Skeletal muscle satellite cell (primary cell): ENCODE measurements around the gene MOCS3. TPM values are rescaled to one million over a fixed set of nuclear protein-coding genes. Genes with fewer than 3 reads are reported as not detected.
A peak's percentile ranks its signal among the peaks of the same experiment; 100 is the strongest.

Experiments
- H3K27me3 ChIP-seq: 2 replicates; pipeline ENCODE4 v1.7.0; 2013; ENCODE audit warnings: low read length; ENCODE audit not compliant: control insufficient read depth, insufficient read depth
- H3K36me3 ChIP-seq: 2 replicates; pipeline ENCODE4 v1.7.0; 2013; ENCODE audit warnings: mild to moderate bottlenecking, control low read depth, low read length; ENCODE audit not compliant: insufficient read depth
- H3K4me1 ChIP-seq: 2 replicates; pipeline ENCODE4 v1.7.0; 2013; ENCODE audit warnings: low read length; ENCODE audit not compliant: control insufficient read depth, insufficient read depth
- H3K4me2 ChIP-seq: 2 replicates; pipeline ENCODE4 v1.7.0; 2013; ENCODE audit warnings: mild to moderate bottlenecking, low read length
- H3K4me3 ChIP-seq: 2 replicates; pipeline ENCODE4 v1.7.0; 2013; ENCODE audit warnings: low read length
- H3K9ac ChIP-seq: 2 replicates; pipeline ENCODE4 v1.7.0; 2013; ENCODE audit warnings: mild to moderate bottlenecking, low read depth, low read length, moderate library complexity
- H3K9me3 ChIP-seq: replicated peaks from 2 replicates; pipeline ENCODE4 v1.7.0; 2013; ENCODE audit warnings: mild to moderate bottlenecking, control low read depth, low read length
- total RNA-seq: library from RNA; depleted of rRNA; stranded (reverse); fragments of >200 nt; gene quantifications from 2 replicates; pipeline ENCODE4 v1.2.3, GENCODE V29; 2012; rRNA removed

The MOCS3 gene, protein sequence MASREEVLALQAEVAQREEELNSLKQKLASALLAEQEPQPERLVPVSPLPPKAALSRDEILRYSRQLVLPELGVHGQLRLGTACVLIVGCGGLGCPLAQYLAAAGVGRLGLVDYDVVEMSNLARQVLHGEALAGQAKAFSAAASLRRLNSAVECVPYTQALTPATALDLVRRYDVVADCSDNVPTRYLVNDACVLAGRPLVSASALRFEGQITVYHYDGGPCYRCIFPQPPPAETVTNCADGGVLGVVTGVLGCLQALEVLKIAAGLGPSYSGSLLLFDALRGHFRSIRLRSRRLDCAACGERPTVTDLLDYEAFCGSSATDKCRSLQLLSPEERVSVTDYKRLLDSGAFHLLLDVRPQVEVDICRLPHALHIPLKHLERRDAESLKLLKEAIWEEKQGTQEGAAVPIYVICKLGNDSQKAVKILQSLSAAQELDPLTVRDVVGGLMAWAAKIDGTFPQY
- total RNA-seq, result 10.1 and 11.8 TPM in 2 replicates

DNA sequence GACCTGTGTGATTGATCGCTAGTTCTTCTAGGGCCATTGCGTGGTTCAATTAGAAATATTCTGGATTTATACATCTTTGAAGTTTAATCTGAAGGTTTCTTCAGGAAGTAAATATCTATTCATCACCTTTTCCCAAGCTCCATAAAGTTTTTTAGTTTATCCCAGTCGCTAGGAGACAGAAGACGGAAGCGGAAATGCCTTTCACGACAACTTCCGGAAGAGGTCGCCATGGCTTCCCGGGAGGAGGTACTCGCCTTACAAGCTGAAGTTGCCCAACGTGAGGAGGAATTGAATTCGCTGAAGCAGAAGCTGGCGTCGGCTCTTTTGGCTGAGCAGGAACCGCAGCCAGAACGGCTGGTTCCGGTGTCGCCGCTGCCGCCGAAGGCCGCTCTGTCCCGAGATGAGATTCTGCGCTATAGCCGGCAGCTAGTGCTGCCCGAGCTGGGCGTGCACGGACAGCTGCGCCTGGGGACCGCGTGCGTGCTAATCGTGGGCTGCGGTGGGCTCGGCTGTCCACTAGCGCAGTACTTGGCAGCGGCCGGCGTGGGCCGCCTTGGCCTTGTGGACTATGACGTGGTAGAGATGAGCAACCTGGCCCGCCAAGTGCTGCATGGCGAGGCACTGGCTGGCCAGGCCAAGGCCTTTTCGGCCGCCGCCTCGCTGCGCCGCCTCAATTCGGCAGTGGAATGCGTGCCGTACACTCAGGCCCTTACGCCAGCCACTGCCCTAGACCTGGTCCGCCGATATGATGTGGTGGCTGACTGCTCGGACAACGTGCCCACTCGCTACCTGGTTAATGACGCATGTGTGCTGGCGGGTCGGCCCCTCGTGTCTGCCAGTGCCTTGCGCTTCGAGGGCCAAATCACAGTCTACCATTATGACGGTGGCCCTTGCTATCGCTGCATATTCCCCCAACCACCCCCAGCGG, at the start of gene MOCS3:
Gene MOCS3 (plus strand): TSS at position 204 of the 928 bp plus-strand sequence. CDS start 25 bp downstream, at position 229.
- H3K36me3 ChIP-seq, result peaks cover 19% of the 10 kb centered on the region
- H3K4me2 ChIP-seq, result peak within 1 kb of the TSS; percentile 100
- peak within 1 kb of the TSS; percentile 99 for H3K9ac ChIP-seq
- peaks cover 25% of the 10 kb centered on the region for H3K4me1 ChIP-seq
- no peaks in the 10 kb centered on the region for H3K9me3 ChIP-seq
- peak within 1 kb of the TSS; percentile 95 for H3K4me3 ChIP-seq
- H3K27me3 ChIP-seq, result no peaks in the 10 kb centered on the region

DNA sequence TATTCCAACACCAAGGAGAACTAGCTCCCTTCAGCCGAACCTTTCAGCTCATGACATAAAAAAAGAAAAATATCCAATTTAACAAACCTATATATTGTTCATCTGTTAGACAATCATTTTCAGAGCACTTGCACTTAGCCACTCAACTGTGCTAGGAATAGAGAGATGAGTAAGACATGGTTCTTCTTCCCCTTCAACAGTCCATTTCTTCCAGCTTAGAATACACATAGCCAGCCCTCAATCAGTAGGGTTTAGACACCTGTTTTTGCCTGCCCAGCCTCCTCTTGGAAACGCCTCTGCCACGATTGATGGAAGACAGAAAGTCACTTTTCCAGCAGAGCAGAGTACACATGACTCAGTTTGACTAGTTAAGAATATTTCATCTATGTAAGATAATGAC, 49.2 kb upstream of the MOCS3 start:
- peaks cover 34% of the 10 kb centered on the region for H3K4me1 ChIP-seq
- peaks cover 10% of the 10 kb centered on the region for H3K36me3 ChIP-seq

DNA sequence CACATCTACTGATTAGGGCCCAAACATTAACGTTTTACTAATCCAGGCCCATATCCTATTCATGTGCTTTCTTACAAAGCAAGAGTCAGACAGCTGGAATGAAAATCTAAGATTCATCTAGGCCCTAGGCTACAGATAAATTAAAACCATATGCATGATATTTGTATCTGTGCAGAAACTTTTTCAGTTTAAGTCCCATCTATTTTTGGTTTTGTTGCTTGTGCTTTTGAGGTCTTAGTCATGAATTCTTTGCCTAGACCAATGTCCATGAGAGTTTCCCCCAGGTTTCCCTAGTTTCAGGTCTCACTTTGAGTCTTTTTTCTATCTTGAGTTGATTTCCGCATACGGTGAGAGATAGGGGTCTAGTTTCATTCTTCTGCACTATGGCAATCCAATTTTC, 47.6 kb upstream of the MOCS3 start:
- Histone ChIP-seq H3K9ac (no peak overlapping the region), H3K27me3 (no peaks in the 10 kb centered on the region), H3K36me3 (peaks cover 7% of the 10 kb centered on the region), H3K4me1 (peaks cover 50% of the 10 kb centered on the region), H3K4me2 (no peak overlapping the region), H3K9me3 (no peaks in the 10 kb centered on the region), H3K4me3 (no peak overlapping the region)

More for the DNA sequence above, 49.2 kb upstream of the MOCS3 start:
- H3K27me3 ChIP-seq, result no peaks in the 10 kb centered on the region
- H3K9me3 ChIP-seq, result no peaks in the 10 kb centered on the region
- no peak overlapping the region for H3K4me2 ChIP-seq
- H3K9ac ChIP-seq, result no peak overlapping the region
- no peak overlapping the region for H3K4me3 ChIP-seq

DNA sequence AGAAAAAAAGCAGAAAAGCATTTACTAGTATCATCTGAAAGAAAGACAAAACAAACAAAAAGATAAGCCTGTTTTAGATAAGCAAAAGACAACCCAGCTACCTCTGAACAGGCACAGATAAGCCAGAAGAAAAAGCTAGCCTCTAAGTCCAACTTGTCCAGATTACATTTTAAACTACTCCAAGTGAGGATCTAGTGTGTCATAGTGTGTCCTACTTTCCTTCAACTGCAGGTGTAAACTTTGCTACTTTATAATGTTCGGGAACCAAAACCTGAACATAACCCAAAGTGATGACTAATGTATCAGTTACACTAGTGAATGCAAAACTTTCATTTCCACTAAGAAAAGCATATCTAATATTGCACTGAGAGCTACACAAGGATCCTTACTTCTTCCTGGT, 46.9 kb upstream of the MOCS3 start:
- Histone ChIP-seq H3K9ac (no peak overlapping the region), H3K27me3 (no peaks in the 10 kb centered on the region), H3K4me2 (no peak overlapping the region), H3K9me3 (no peaks in the 10 kb centered on the region), H3K4me1 (peaks cover 57% of the 10 kb centered on the region), H3K4me3 (no peak overlapping the region), H3K36me3 (peaks cover 7% of the 10 kb centered on the region)

DNA sequence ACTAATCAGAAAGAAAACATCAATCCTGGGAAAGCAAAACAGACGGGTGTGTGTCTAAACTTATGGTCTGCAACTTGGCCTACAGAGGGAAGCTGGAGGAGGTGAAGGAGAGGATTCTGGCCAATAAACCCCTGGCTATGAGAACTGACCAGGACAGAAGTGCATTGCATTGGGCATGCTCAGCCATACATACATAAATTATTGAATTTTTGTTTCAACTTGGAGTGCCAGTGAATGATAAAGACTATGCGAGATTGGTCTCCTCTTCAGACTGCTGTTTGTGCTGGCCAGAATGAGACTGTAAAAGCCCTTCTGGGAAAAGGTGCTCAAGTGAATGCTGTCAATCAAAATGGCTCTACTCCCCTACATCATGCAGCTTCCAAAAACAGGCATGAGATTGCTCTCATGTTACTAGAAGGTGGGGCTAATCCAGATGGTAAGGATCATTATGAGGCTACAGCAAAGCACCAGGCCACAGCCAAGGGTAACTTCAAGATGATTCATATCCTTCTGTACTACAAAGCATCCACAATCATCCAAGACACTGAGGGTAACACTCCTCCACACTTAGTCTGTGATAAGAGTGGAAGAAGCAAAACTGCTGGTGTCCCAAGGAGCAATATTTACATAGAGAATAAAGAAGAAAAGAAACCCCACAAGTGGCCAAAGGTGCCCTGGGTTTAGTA, 44.8 kb upstream of the MOCS3 start:
- Histone ChIP-seq H3K9me3 (no peaks in the 10 kb centered on the region), H3K27me3 (no peaks in the 10 kb centered on the region), H3K4me1 (peaks cover 78% of the 10 kb centered on the region), H3K4me3 (no peak overlapping the region), H3K9ac (peak overlapping the region; percentile 3), H3K4me2 (peak overlapping the region; percentile 30), H3K36me3 (peaks cover 4% of the 10 kb centered on the region)

DNA sequence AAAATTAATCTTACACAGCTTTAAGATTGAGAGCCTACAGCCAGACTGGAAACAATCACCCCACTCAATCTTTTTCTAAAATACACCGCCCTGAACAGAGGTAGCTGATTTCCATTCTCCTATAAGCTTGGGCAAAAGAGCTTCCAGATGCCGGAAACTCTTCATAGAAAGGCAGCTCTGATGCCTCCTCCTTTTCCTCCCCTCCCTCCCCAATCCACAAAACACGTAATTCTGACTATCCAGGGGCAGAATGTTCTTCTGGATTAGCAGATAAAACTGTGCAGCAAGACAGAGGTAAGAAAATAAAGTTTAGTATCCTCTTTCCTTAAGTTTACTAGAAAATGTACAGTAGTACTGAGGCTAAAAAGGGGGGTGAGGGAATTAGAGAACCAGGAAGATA, 43.2 kb upstream of the MOCS3 start:
- peak overlapping the region; percentile 12 for H3K9ac ChIP-seq
- H3K36me3 ChIP-seq, result peaks cover 4% of the 10 kb centered on the region
- no peaks in the 10 kb centered on the region for H3K9me3 ChIP-seq
- no peak overlapping the region for H3K4me3 ChIP-seq
- peak overlapping the region; percentile 53 for H3K4me2 ChIP-seq
- H3K4me1 ChIP-seq, result peaks cover 89% of the 10 kb centered on the region
- no peaks in the 10 kb centered on the region for H3K27me3 ChIP-seq

DNA sequence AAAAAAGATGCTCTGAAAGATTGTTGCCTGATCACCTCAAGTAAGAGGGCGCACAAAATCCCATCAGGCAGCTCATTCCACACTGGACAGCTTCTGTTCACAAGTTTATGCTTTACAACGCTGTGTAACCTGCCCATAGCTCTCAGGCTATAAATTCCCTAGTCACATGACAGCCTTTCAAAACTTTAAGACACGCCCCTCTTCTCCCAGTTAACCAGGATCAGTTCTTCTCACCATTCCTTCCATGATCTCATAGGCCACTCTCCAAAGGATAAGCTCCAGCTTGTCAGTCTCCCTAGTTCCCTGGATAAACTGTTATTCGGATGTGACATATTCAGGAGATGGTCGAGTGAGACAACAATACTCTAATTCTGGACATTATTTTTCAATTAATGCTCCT, 42.4 kb upstream of the MOCS3 start:
- H3K4me3 ChIP-seq, result no peak overlapping the region
- peaks cover 91% of the 10 kb centered on the region for H3K4me1 ChIP-seq
- H3K27me3 ChIP-seq, result no peaks in the 10 kb centered on the region
- H3K9ac ChIP-seq, result no peak overlapping the region
- H3K36me3 ChIP-seq, result peaks cover 4% of the 10 kb centered on the region
- H3K9me3 ChIP-seq, result no peaks in the 10 kb centered on the region
- H3K4me2 ChIP-seq, result peak overlapping the region; percentile 53

DNA sequence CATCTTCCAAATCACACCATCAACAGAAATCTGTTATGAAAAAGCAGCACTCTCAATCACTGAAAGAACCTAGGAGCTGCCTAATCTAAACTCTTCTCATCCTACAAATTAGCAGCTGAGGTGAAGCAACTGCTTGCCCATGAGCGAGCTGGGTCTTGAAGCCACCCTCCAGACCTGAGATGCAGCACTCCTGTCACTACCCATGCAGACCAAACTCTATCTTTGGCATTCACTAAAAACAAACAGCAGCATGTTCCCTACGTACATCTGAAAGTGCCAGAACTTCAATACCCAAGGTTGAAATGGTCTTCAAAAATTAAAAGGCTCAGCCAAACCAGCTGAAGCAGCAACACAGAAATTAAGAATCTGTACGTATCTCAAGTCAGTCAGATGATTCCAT, 41.7 kb upstream of the MOCS3 start:
- peaks cover 84% of the 10 kb centered on the region for H3K4me1 ChIP-seq
- no peak overlapping the region for H3K9ac ChIP-seq
- peaks cover 6% of the 10 kb centered on the region for H3K36me3 ChIP-seq
- H3K4me3 ChIP-seq, result no peak overlapping the region
- no peaks in the 10 kb centered on the region for H3K9me3 ChIP-seq
- H3K4me2 ChIP-seq, result peak overlapping the region; percentile 19
- no peaks in the 10 kb centered on the region for H3K27me3 ChIP-seq

DNA sequence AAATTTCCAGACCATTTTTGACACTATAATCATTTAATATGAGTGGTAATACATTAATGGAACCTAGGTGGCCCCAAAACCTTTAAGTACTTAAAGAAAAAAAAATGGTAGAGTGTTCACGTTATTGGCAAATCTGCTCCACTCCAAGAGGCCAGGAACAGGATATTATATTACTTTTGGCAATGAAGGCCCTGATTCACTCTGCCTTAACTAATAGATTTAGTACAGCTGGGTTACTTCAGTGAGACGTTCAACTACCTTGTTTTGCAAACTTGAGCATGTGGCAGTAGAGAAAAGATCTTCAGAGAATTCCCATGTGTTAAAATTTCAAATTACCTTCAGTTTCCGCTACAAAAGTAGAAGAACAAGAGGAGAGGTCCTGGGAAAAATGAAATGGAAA, 40.2 kb upstream of the MOCS3 start:
- peaks cover 73% of the 10 kb centered on the region for H3K4me1 ChIP-seq
- peaks cover 10% of the 10 kb centered on the region for H3K36me3 ChIP-seq
- H3K4me3 ChIP-seq, result no peak overlapping the region
- H3K9me3 ChIP-seq, result no peaks in the 10 kb centered on the region
- H3K4me2 ChIP-seq, result peak overlapping the region; percentile 39
- no peaks in the 10 kb centered on the region for H3K27me3 ChIP-seq
- H3K9ac ChIP-seq, result no peak overlapping the region

DNA sequence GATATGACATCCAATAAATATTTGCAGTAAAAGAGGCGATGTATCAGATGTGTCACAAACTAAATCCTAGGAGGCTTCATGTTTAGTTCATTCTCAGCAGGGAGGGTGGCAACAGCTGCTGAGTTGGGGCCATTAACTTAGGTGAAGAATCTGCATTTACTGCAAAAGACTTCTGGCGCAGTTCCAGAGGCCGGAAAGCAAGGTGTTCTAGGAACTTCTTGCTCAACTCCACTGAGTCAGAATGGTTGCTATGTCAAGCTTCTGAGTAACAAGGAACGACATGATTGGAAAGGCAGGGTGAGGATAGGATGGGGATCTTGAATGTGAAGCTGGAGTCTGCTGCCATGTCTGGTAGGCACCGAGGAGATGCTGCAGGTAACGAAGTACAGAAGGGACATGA, 39.1 kb upstream of the MOCS3 start:
- Histone ChIP-seq H3K27me3 (no peaks in the 10 kb centered on the region), H3K36me3 (peaks cover 10% of the 10 kb centered on the region), H3K4me2 (no peak overlapping the region), H3K9me3 (no peaks in the 10 kb centered on the region), H3K4me3 (no peak overlapping the region), H3K9ac (no peak overlapping the region), H3K4me1 (peaks cover 62% of the 10 kb centered on the region)

DNA sequence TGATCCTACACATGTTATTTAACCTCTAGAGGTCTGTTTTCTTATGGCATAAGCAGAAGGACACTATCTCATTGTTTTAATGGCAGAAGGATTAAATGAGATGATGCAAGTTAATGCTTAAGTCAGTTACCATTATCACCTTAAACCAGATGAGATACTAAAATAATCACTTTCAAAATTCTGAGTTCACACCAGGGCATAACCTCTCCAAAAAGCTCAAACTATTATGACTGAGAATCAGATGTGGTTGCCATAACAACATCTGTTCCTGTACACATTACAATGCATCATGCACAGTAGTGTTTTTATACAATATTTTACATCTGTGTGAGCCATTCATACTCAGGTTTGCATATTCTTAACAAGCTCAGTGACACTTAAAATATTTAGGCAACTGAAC, 37.6 kb upstream of the MOCS3 start:
- H3K36me3 ChIP-seq, result peaks cover 19% of the 10 kb centered on the region
- H3K4me1 ChIP-seq, result peaks cover 51% of the 10 kb centered on the region
- no peaks in the 10 kb centered on the region for H3K27me3 ChIP-seq
- no peak overlapping the region for H3K4me2 ChIP-seq
- no peak overlapping the region for H3K9ac ChIP-seq
- H3K4me3 ChIP-seq, result no peak overlapping the region
- H3K9me3 ChIP-seq, result no peaks in the 10 kb centered on the region
